Cardiac muscle cell (in vitro differentiated cells and primary cell): Measurements from ENCODE around the gene HEATR9. TPM values are rescaled to one million over a fixed set of nuclear protein-coding genes. Genes with fewer than 3 reads are reported as not detected.

Source experiments
- DNase-seq, 2 donors: peaks; one replicate each; pipeline versions ENCODE4 v3.0.0 to v3.0.0-alpha.2; 2010 to 2017; ENCODE audit warnings: low read depth in 1 of 2, low spot score in 1 of 2
- H3K27ac ChIP-seq: fragments of 200-600 bp; sonication (generic); 2 replicates; pipeline ENCODE4 v1.5.1; 2016
- H3K27me3 ChIP-seq: fragments of 200-600 bp; sonication (generic); 2 replicates; pipeline ENCODE4 v1.6.0; 2016; ENCODE audit warnings: control low read depth
- H3K36me3 ChIP-seq: fragments of 200-600 bp; sonication (generic); 2 replicates; pipeline ENCODE4 v1.5.1; 2016; ENCODE audit warnings: control low read depth
- H3K4me1 ChIP-seq: fragments of 200-600 bp; sonication (generic); 2 replicates; pipeline ENCODE4 v1.8.1; 2017; ENCODE audit warnings: low read depth, mild to moderate bottlenecking, mixed run types
- H3K4me3 ChIP-seq: fragments of 200-600 bp; sonication (generic); 2 replicates; pipeline ENCODE4 v1.5.1; 2016; ENCODE audit warnings: mild to moderate bottlenecking
- H3K9me3 ChIP-seq: fragments of 200-600 bp; sonication (generic); 2 replicates; pipeline ENCODE4 v1.5.1; 2017; ENCODE audit warnings: low read depth, mild to moderate bottlenecking, control low read depth
- polyA plus RNA-seq: library from polyadenylated mRNA; unstranded; fragments of >200 nt; fragmentation: Nextera tagmentation; extraction: Ambion mirVana; gene quantifications from 2 replicates; pipeline ENCODE4 v1.2.1, GENCODE V29; 2016
- total RNA-seq: library from RNA; depleted of rRNA; stranded (reverse); fragments of >200 nt; gene quantifications from 2 replicates; pipeline ENCODE4 v1.2.3, GENCODE V29; 2016
- TF ChIP-seq, protein P1 (sequence below): IDR thresholded peaks from 2 replicates; pipeline ENCODE4 v1.5.1; 2012; ENCODE audit warnings: low read depth, mild to moderate bottlenecking, low read length

Gene HEATR9
- total and polyA plus RNA-seq, 2 experiments from 2014 or later = 0.09 TPM; not detected in 1

DNA sequence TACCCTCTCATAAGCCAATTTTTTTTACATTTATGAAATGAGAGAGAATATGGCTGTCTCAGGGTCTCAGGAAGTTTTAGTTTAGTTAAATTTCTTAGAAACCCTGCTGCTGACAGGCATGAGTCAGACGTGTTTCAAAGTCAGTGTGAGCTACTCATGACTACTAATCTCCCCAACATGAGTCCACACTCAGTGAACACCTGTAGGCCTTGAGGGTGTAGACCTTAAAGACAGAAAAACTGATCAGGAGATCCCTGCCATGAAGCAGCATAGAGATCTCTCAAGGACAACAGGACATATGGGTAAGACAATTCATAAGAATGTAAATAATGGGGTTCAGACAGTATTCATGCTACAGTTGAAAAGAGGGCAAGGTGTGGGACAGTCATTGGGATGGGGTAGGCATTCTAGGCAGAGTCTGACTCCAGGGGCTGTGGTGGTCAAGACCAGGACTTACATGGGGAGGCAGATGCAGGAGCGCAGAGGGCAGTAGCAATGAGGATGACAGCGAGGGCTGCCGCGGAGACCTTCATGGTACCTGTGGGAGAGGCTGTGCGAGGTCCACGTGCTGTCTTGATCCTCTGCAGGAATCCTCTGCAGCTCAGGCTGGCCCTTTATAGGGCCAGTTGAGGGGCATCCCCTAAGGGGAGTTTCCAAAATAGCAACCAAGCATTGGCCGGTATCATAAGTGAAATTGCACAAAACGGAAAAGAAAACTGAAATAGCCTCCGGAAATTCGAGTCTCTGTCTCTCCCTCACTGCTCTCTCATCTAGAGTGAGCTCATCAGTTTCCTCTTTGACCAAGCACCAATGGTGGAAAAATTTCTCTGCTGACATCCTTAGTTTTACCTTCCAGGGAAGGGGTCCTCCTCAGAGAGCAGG, 11.3 kb upstream of the HEATR9 start, which contains the start of gene CCL5:
CCL5 (minus strand) TSS at position 588 of the 882 bp plus-strand sequence.
- Histone ChIP-seq H3K9me3 (no peaks in the 10 kb centered on the region), H3K4me3 (no peak within 1 kb of the TSS), H3K27ac (no peak within 1 kb of the TSS), H3K36me3 (no peaks in the 10 kb centered on the region), H3K4me1 (no peaks in the 10 kb centered on the region), H3K27me3 (no peaks in the 10 kb centered on the region)
- peak in 1 of 2 donors; percentile 56 for DNase-seq
- TF ChIP-seq, protein P1, sequence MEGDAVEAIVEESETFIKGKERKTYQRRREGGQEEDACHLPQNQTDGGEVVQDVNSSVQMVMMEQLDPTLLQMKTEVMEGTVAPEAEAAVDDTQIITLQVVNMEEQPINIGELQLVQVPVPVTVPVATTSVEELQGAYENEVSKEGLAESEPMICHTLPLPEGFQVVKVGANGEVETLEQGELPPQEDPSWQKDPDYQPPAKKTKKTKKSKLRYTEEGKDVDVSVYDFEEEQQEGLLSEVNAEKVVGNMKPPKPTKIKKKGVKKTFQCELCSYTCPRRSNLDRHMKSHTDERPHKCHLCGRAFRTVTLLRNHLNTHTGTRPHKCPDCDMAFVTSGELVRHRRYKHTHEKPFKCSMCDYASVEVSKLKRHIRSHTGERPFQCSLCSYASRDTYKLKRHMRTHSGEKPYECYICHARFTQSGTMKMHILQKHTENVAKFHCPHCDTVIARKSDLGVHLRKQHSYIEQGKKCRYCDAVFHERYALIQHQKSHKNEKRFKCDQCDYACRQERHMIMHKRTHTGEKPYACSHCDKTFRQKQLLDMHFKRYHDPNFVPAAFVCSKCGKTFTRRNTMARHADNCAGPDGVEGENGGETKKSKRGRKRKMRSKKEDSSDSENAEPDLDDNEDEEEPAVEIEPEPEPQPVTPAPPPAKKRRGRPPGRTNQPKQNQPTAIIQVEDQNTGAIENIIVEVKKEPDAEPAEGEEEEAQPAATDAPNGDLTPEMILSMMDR = no peak

GRCh38 chr17:35878361-35878760, 9.7 kb upstream of the HEATR9 start:
- DNase-seq = no peak
- Histone ChIP-seq H3K27ac (no peak overlapping the region), H3K9me3 (no peaks in the 10 kb centered on the region), H3K4me1 (peaks cover 7% of the 10 kb centered on the region), H3K36me3 (no peaks in the 10 kb centered on the region), H3K27me3 (no peaks in the 10 kb centered on the region), H3K4me3 (no peak overlapping the region)
- TF ChIP-seq, protein P1 = no peak

GRCh38 chr17:35877345-35878029, 8.8 kb upstream of the HEATR9 start:
- no peak overlapping the region for H3K27ac ChIP-seq
- H3K4me3 ChIP-seq = no peak overlapping the region
- DNase-seq = no peak
- no peaks in the 10 kb centered on the region for H3K36me3 ChIP-seq
- H3K27me3 ChIP-seq = no peaks in the 10 kb centered on the region
- peaks cover 9% of the 10 kb centered on the region for H3K4me1 ChIP-seq
- no peaks in the 10 kb centered on the region for H3K9me3 ChIP-seq
- TF ChIP-seq, protein P1 = no peak

- no peak for DNase-seq
- TF ChIP-seq, protein P1 = no peak
- no peak overlapping the region for H3K4me3 ChIP-seq
- H3K27ac ChIP-seq = no peak overlapping the region
- no peaks in the 10 kb centered on the region for H3K36me3 ChIP-seq
- peaks cover 9% of the 10 kb centered on the region for H3K4me1 ChIP-seq
- no peaks in the 10 kb centered on the region for H3K9me3 ChIP-seq
- no peaks in the 10 kb centered on the region for H3K27me3 ChIP-seq
These were observed 7.8 kb upstream of the HEATR9 start for GRCh38 chr17:35876534-35876933.

DNA sequence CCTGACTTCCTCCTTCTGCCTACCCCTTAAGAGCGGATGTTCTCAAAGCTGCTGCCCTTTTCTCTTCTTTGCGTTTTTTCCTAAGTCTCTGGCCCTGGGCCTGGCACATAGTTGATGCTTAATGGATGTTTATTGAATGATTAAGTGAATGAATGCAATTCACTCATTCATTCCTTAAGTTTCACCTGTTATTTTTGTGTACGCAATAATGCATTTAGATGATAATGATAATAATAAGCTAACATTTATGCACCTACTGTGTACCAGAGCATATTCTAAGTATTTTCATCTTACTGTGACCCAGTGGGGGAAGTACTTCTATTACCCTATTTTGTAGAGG, 7.1 kb upstream of the HEATR9 start:
- Histone ChIP-seq H3K27me3 (no peaks in the 10 kb centered on the region), H3K4me1 (peaks cover 9% of the 10 kb centered on the region), H3K27ac (no peak overlapping the region), H3K4me3 (no peak overlapping the region), H3K9me3 (no peaks in the 10 kb centered on the region), H3K36me3 (no peaks in the 10 kb centered on the region)
- no peak for DNase-seq
- TF ChIP-seq, protein P1 = no peak
